HL-60 (cell line): ENCODE data around the gene NPSR1.

ENCODE experiments used
- CTCF ChIP-seq: IDR thresholded peaks from one replicate; pipeline ENCODE4 v1.5.1; 2011; ENCODE audit warnings: low read length, control low read depth, inconsistent platforms; ENCODE audit not compliant: insufficient read depth
- GABPA ChIP-seq: IDR thresholded peaks from 2 replicates; pipeline ENCODE4 v1.6.1; 2012; ENCODE audit warnings: low read depth
- POLR2AphosphoS5 ChIP-seq: IDR thresholded peaks from 2 replicates; pipeline ENCODE4 v1.6.1; 2012; ENCODE audit warnings: low read depth
- REST ChIP-seq: IDR thresholded peaks from 2 replicates; pipeline ENCODE4 v1.6.1; 2012; ENCODE audit warnings: low read depth; ENCODE audit not compliant: insufficient replicate concordance

GRCh38 chr7:34889951-34890350 lies 231.9 kb downstream of the NPSR1 start:
- TF ChIP-seq CTCF = no peak
- no peak for TF ChIP-seq REST
- no peak for TF ChIP-seq POLR2AphosphoS5
- TF ChIP-seq GABPA = no peak
